Measurements from ENCODE around the gene CCDC167. TPM values are rescaled to one million over a fixed set of nuclear protein-coding genes. Genes with fewer than 3 reads are reported as not detected.

CCDC167 gene
- total and polyA plus RNA-seq, 12 donors = 17.5 to 103 (median 24.2) TPM

GRCh38 chr6:37485291-37485702 lies 14.4 kb downstream of the CCDC167 start:
- Histone ChIP-seq H3K9me3 (no peaks in the 10 kb centered on the region), H3K27ac (no peak overlapping the region), H3K4me1 (peaks cover 4 to 43% (median 32%) of the 10 kb centered on the region in 9 donors), H3K27me3 (no peaks in the 10 kb centered on the region), H3K36me3 (peaks cover 0 to 59% (median 10%) of the 10 kb centered on the region in 9 donors), H3K4me3 (no peak overlapping the region)
- intact Hi-C loops (cut with DNase I) = loop anchor here in 4 of 10 donors (2.0 to 5.0 kb wide), 3 partner anchors 82 to 208 kb away; no protein-coding TSS in a partner anchor
- peak in 1 of 9 donors; percentile 10 for TF ChIP-seq CTCF (IDR thresholded peaks at IDR 0.05)
- no peak for ATAC-seq
- WGBS, 2 donors = 82% methylated on average over 10 of the region's 10 CpGs
- DNase-seq = no peak

GRCh38 chr6:37484786-37485170 lies 14.9 kb downstream of the CCDC167 start:
- Histone ChIP-seq H3K27ac (no peak overlapping the region), H3K4me3 (no peak overlapping the region), H3K9me3 (no peaks in the 10 kb centered on the region), H3K27me3 (no peaks in the 10 kb centered on the region), H3K36me3 (peaks cover 0 to 64% (median 13%) of the 10 kb centered on the region in 9 donors), H3K4me1 (peaks cover 0 to 43% (median 30%) of the 10 kb centered on the region in 9 donors)
- ATAC-seq (no peak), DNase-seq (no peak)
- 86 to 88% methylated on average over 7 of the region's 7 CpGs for WGBS, 2 donors
- intact Hi-C loops (cut with DNase I) = loop anchor here (1.0 to 5.0 kb wide), 8 partner anchors 82 to 208 kb away; no protein-coding TSS in a partner anchor
- no peak for TF ChIP-seq CTCF (IDR thresholded peaks at IDR 0.05)

- no peaks in the 10 kb centered on the region for H3K9me3 ChIP-seq
- no peaks in the 10 kb centered on the region for H3K27me3 ChIP-seq
- peak; percentile 57 to 85 (median 79) for TF ChIP-seq CTCF (IDR thresholded peaks at IDR 0.05)
- H3K4me1 ChIP-seq = peaks cover 0 to 43% (median 27%) of the 10 kb centered on the region in 9 donors
- DNase-seq (peak; percentile 48 to 70), ATAC-seq (peak in 7 of 8 donors; percentile 59 to 75 (median 68))
- peaks cover 0 to 71% (median 19%) of the 10 kb centered on the region in 9 donors for H3K36me3 ChIP-seq
- H3K27ac ChIP-seq = no peak overlapping the region
- H3K4me3 ChIP-seq = no peak overlapping the region
- 44 to 50% methylated on average over 20 of the region's 20 CpGs for WGBS, 2 donors
- intact Hi-C loops (cut with DNase I) = loop anchor here (1.0 to 5.0 kb wide), 9 partner anchors 82 to 209 kb away; no protein-coding TSS in a partner anchor
Observed at GRCh38 chr6:37483917-37484785, 15.5 kb downstream of the CCDC167 start.

GRCh38 chr6:37483252-37483901 lies 16.3 kb downstream of the CCDC167 start:
- Histone ChIP-seq H3K4me3 (no peak overlapping the region), H3K4me1 (peaks cover 0 to 45% (median 27%) of the 10 kb centered on the region in 9 donors), H3K27me3 (no peaks in the 10 kb centered on the region), H3K36me3 (peaks cover 0 to 77% (median 25%) of the 10 kb centered on the region in 9 donors), H3K9me3 (no peaks in the 10 kb centered on the region), H3K27ac (no peak overlapping the region)
- intact Hi-C loops (cut with DNase I) = loop anchor here in 8 of 10 donors (2.0 to 5.0 kb wide), 6 partner anchors 84 to 209 kb away; no protein-coding TSS in a partner anchor
- no peak for TF ChIP-seq CTCF (IDR thresholded peaks at IDR 0.05)
- no peak for DNase-seq
- no peak for ATAC-seq
- 89 to 92% methylated on average over 11 of the region's 11 CpGs for WGBS, 2 donors
